ENCODE measurements around the gene KRT77. TPM values are rescaled to one million over a fixed set of nuclear protein-coding genes. Genes with fewer than 3 reads are reported as not detected.
A peak's percentile ranks its signal among the peaks of the same experiment; 100 is the strongest.

KRT77 gene
- total RNA-seq, 2 donors from 2014 or later, result not detected

GRCh38 chr12:52645982-52646381, 57.3 kb downstream of the KRT77 start:
- Mint-ChIP-seq H3K4me1 (no peaks in the 10 kb centered on the region), H3K27ac (no peak overlapping the region), H3K36me3 (ENCODE audit: low read depth) (no peaks in the 10 kb centered on the region), H3K27me3 (ENCODE audit: insufficient read depth) (peaks cover 40% of the 10 kb centered on the region), H3K4me3 (no peak overlapping the region), H3K9me3 (no peaks in the 10 kb centered on the region)
- Histone ChIP-seq H3K9me3 (ENCODE audit: control insufficient read depth, low read length) (no peaks in the 10 kb centered on the region), H3K9ac (ENCODE audit: extremely low read depth, low read length, poor library complexity, severe bottlenecking) (no peak overlapping the region), H3K36me3 (ENCODE audit: control insufficient read depth, insufficient read depth, low read length) (no peaks in the 10 kb centered on the region), H3K4me3 (ENCODE audit: low read length) (no peak overlapping the region), H3K4me1 (ENCODE audit: control insufficient read depth, insufficient read depth, low read length) (no peaks in the 10 kb centered on the region), H3K27me3 (ENCODE audit: control insufficient read depth, insufficient read depth, low read length, poor library complexity, severe bottlenecking) (peaks cover 28% of the 10 kb centered on the region), H3K27ac (ENCODE audit: low read depth, low read length) (no peak overlapping the region)
- no peak for TF ChIP-seq CTCF (conservative IDR thresholded peaks at IDR 0.05)
- 87 to 92% methylated on average over 3 to 4 of the region's 4 CpGs for WGBS, 2 experiments (ENCODE audit: insufficient coverage in 1 of 2, insufficient read length in 1 of 2)
- DNase-seq, result peak; percentile 40

- no peak for TF ChIP-seq CTCF (conservative IDR thresholded peaks at IDR 0.05)
- Histone ChIP-seq H3K9ac (ENCODE audit: extremely low read depth, low read length, poor library complexity, severe bottlenecking) (no peak overlapping the region), H3K4me1 (ENCODE audit: control insufficient read depth, insufficient read depth, low read length) (no peaks in the 10 kb centered on the region), H3K9me3 (ENCODE audit: control insufficient read depth, low read length) (no peaks in the 10 kb centered on the region), H3K27me3 (ENCODE audit: control insufficient read depth, insufficient read depth, low read length, poor library complexity, severe bottlenecking) (peaks cover 28% of the 10 kb centered on the region), H3K27ac (ENCODE audit: low read depth, low read length) (no peak overlapping the region), H3K36me3 (ENCODE audit: control insufficient read depth, insufficient read depth, low read length) (no peaks in the 10 kb centered on the region), H3K4me3 (ENCODE audit: low read length) (no peak overlapping the region)
- Mint-ChIP-seq H3K4me1 (no peaks in the 10 kb centered on the region), H3K27ac (no peak overlapping the region), H3K36me3 (ENCODE audit: low read depth) (no peaks in the 10 kb centered on the region), H3K9me3 (no peaks in the 10 kb centered on the region), H3K4me3 (no peak overlapping the region), H3K27me3 (ENCODE audit: insufficient read depth) (peaks cover 37% of the 10 kb centered on the region)
- WGBS, 2 experiments (ENCODE audit: insufficient coverage in 1 of 2, insufficient read length in 1 of 2), result 88% methylated on average over 5 to 7 of the region's 7 CpGs
- DNase-seq, result peak; percentile 31
Observed at GRCh38 chr12:52645120-52645761, 58.1 kb downstream of the KRT77 start.

- Mint-ChIP-seq H3K4me1 (no peaks in the 10 kb centered on the region), H3K27ac (no peak overlapping the region), H3K27me3 (ENCODE audit: insufficient read depth) (peaks cover 37% of the 10 kb centered on the region), H3K36me3 (ENCODE audit: low read depth) (no peaks in the 10 kb centered on the region), H3K4me3 (no peak overlapping the region), H3K9me3 (no peaks in the 10 kb centered on the region)
- H3K4me1 ChIP-seq (ENCODE audit: control insufficient read depth, insufficient read depth, low read length), result no peaks in the 10 kb centered on the region
- peak; percentile 30 for DNase-seq
- no peak for TF ChIP-seq CTCF (conservative IDR thresholded peaks at IDR 0.05)
- no peak overlapping the region for H3K4me3 ChIP-seq (ENCODE audit: low read length)
- H3K27ac ChIP-seq (ENCODE audit: low read depth, low read length), result no peak overlapping the region
- peaks cover 28% of the 10 kb centered on the region for H3K27me3 ChIP-seq (ENCODE audit: control insufficient read depth, insufficient read depth, low read length, poor library complexity, severe bottlenecking)
- H3K9ac ChIP-seq (ENCODE audit: extremely low read depth, low read length, poor library complexity, severe bottlenecking), result no peak overlapping the region
- WGBS, 2 experiments (ENCODE audit: insufficient coverage in 1 of 2, insufficient read length in 1 of 2), result 76 to 92% methylated on average over 4 to 6 of the region's 6 CpGs
- H3K9me3 ChIP-seq (ENCODE audit: control insufficient read depth, low read length), result no peaks in the 10 kb centered on the region
- H3K36me3 ChIP-seq (ENCODE audit: control insufficient read depth, insufficient read depth, low read length), result no peaks in the 10 kb centered on the region
Observed at GRCh38 chr12:52644078-52644415, 59.3 kb downstream of the KRT77 start.
